NCI-H1092 treated with DMSO at 0.1 percent for 48 hours (cell line): ENCODE measurements around the gene NR6A1.
"Not testable (repeated sequence)": the region's sequence is repeated elsewhere in the genome, so short reads cannot be mapped to it uniquely, and the experiment has no call there.

ENCODE experiments used
- DNase-seq: peaks from one replicate; lab custom pipeline; 2025; lab: John Stamatoyannopoulos, UW

Gene NR6A1

DNA sequence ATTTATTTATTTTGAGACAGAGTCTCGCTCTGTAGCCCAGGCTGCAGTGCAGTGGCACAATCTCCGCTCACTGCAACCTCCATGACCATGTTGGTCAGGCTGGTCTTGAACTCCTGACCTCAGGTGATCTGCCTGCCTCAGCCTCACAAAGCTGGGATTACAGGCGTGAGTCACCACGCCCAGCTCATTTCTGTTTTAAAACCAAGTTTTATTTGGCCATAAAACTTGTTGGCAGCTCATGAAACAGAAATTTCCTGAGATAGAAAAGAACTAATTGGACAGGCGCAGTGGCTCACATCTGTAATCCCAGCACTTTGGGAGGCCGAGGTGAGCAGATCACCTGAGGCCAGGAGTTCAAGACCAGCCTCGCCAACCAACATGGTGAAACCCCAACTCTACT, 155.3 kb downstream of the NR6A1 start:
- DNase-seq = not testable (repeated sequence)

DNA sequence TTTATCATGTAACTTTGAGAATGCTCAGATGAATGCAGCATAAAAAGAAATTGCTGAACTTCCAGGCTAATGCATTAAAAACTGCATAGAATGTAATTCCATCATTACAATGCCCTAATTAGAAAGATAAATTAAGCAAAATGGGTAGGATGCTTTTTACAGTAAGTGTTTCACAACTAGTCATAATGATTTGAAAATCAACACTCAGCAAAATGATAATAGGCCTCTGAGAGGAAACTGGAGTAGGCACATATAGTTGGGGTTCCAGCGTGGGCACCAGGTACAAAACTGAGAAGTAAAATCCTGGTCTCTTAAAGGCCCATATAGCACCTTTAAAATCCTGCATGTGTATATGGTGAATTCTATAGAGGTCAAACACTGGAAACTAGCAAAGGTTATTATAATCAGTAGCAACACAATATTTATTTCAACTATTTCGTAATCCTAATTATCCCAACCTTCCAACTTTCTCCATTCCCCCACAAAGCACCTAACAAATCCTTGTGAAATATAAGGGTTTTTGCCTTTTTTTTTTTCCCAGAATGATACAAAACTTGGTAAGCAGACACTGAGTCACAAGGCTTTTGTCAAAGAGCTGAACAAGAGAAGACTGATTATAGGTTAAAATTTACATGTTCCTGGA, 155.9 kb downstream of the NR6A1 start:
- DNase-seq = no peak

DNA sequence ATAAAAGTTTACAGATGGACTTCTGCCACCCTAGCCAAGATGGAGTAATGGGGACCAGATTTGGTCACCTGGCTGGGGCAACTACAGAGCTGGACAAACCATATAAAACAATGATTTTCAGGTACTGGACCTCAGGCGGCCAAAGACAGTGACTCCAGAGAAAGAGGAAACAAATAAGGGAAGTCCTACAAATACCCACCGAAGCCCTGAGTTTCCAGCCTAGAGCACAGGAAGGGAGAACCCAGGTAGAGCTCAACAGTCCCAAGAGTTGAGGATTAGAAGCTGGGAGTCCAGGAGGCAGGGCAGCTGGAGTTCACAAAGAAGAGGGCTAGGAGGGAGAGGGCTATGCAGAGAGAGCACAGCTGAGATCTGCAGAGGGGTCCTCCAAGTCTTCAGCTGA, 157.3 kb downstream of the NR6A1 start:
- no peak for DNase-seq

DNA sequence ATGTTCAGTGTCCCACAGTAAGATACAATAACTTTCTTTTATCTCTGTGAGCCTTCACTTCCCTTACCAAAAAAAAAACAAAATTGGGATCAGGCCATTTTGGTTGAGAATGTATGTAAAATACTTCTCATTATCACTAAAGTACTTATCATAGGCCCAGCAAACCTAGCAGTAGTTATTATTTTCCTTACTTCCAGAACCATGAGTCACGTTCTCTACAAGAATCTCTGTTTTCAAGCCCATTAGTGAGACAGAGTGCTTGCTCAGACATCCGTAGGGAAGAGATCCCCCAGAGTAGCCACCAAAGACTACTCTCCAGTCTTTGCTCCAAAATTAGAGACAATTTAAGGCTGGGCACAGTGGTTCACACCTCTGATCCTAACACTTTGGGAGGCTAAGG, 160.0 kb downstream of the NR6A1 start:
- no peak for DNase-seq

DNA sequence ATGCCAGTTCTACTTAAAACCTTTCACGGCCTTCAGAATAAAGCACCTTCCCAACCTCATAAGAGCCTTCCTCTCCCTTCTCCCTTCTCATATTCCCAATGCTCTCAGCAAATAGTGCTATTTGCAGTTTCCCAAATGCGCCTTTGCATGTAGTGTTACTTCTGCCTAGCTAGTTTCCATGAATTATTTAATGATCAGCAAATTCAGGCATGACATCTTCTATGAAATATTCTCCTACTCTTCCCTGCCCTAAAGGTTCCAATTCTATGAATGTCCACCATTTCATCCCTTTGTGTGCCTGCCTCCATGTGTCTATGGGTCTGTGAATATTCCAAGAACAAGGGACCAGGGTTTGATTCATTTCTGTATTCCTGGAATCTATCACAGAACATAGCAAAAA, 165.1 kb downstream of the NR6A1 start:
- DNase-seq = no peak

DNA sequence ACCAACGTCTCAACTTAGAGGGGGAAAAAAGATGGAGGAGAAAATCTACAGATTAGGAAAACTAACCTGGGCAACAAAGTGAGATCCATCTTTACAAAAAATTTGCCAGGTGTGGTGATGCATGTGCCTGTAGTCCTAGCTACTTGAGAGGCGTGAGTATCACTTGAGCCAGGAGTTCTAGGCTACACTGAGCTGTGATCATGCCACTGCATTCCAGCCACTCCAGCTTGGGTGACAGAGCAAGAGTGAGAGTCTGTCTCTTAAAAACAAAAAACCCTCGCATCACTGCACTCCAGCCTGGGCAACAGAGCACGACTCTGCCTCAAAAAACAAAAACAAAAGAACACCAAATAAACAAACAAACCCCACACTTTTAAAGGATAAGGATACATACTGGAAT, 165.9 kb downstream of the NR6A1 start:
- no peak for DNase-seq

DNA sequence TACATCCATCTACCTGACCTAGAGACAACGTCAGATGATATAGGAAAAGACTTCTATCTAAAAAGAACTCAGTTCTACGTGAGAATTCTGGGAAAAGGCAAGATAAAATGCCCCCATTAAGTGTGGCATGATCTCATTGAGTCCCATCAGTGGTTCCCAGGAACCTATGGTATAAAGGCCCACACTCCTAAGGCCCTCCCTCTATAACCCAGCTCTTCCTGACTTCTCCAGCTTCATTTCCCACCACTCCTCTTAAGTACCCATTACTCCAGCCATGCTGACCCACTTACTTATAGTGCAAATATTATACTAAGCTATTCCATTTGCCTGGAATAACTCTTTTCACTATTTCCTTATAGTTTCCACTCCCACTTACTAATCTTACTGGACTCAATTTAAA, 168.5 kb downstream of the NR6A1 start:
- DNase-seq = no peak

DNA sequence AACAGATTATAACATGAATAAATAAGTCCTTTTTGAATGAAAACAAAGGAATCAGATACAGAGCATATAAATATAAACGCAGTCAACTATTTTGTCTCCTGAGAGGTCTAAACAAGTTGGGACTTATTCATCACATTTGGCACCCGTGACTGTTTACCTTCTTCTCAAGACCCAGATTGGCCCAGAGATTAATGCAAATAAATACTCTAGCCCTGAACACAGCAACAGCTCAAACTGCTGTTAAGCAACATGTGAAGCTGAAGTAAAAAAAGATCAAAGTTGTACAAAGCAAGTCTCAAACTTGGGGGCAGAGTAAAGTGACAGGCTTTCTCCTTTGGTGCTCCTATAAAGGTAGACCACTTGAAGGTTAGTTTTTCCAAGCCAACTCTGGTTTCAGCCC, 168.9 kb downstream of the NR6A1 start:
- DNase-seq = no peak

DNA sequence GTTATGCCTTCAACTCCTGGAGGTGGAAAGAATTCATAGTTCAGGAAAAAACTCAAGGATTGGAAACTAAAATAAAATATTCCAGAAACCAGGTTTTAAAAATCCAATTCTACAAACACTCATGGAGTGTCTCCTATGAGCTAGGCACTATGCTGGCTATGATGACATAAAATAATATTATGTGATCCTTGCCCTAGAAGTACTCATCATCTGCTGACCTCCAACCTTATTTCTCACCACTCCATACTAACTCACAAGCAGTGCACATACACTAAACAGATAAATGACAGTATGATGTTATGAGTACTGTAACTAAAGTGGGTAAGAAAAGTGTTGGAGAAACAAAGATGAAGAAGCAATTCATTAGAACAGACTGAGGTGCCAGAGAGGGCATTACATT, 170.7 kb downstream of the NR6A1 start:
- no peak for DNase-seq

DNA sequence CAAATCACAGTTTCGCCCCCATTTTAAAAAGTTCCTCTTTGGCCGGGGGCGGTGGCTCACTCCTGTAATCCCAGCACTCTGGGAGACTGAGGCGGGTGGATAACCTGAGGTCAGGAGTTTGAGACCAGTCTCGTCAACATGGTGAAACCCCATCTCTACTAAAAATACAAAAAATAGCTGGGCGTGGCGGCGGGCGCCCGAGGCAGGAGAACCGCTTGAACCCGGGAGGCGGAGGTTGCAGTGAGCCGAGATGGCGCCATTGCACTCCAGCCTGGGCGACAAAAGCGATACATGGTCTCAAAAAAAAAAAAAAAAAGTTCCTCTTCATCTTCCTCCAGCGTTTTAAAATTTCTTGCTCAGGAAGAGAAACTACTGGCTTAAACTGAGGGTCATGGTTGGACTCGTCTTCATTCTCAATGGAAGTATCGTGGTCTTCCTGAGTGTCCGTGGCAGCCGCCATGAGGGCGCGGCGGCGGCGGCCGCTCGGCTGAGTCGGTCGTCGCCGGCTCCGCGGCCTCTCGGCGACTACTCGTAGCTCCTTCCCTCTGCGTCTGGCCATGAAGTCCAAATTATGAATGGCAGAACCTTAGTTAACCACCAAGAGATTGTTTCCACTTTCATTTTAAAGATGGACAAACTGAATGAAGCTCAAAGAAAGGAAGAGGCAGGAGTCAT, 171.9 kb downstream of the NR6A1 start:
- DNase-seq = no peak

DNA sequence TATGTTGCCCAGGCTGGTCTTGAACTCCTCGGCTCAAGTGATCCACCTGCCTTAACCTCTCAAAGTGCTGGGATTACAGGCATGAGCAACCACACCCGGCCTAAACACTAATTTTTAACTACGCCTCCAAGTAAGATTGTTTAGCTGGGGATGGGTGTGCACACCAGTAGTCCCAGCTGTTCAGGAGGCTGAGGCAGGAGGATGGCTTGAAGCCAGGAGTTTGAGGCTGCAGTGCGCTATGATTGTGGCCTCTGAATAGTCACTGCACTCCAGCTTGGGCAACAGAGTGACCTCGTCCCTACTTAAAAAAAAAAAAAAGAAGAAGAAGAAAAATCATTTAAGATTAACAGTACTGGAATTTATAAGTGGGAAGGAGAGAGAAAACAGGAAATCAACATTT, 173.1 kb downstream of the NR6A1 start:
- DNase-seq = no peak

DNA sequence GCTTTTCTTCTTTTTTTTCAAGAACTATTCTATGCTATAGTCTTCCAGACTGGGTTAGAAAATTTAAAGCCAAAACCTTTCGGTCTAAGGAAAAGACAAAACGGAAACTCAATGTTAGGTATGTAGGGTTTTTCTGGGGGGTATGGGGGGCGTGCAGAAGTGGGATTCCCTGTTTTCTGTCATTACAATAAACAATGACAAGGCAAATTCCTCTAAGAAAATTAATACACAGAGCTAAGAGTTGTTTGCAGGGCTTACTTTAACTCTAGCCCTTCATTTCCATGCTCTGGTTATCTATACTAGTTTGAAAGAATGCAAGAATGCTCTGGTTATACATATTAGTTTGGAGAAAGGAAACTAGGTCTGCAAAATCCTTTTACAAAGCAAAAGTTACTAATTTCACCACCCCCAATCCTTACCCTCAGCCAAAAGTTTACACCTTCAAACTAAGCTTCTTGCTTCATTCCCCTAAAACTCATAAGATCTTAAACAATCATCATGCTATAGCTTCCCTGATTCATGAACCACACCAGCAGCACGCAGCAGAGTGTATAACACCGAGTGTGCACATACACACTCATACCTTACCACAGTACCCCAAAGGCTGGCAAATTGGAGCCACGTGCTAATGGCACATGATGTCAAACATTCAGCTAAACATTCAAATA, 174.8 kb downstream of the NR6A1 start:
- DNase-seq = no peak

DNA sequence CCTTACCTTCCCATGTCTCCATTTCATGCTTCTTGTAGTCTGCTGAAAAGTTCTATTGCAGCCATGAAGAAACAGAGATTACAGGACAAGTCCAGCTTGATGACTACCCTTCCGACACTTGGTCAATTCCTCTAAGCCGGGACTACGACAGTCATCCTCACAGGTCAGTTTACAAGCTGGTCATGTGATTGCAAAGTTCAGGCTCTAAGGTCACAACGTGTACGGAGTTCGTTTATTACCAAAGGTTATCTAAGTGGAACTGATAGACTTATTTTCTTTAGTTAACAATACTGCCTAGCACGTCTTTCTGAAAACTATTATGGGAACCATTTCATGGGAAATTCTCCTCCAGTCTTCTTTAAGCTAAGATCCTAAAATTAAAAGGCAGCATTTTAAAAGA, 175.4 kb downstream of the NR6A1 start:
- no peak for DNase-seq

DNA sequence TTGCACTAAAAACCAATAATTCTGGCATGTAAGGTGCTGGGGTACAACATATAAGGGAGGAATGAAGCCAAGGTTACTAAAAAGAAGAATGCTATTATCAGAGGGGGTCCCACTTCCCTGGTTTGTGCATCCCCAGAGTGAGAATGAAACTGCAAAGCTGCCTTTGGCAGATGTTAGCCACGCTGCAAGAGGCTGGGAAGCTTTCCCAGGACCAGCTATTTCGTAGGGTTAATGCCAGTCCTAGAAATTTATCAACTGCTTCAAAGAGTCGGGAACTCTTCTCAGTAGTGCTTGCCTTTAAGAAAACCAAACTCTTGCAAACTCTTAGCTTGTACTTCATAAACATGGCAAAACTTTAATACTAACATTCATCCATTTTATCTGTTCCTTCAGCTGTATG, 176.4 kb downstream of the NR6A1 start:
- no peak for DNase-seq

DNA sequence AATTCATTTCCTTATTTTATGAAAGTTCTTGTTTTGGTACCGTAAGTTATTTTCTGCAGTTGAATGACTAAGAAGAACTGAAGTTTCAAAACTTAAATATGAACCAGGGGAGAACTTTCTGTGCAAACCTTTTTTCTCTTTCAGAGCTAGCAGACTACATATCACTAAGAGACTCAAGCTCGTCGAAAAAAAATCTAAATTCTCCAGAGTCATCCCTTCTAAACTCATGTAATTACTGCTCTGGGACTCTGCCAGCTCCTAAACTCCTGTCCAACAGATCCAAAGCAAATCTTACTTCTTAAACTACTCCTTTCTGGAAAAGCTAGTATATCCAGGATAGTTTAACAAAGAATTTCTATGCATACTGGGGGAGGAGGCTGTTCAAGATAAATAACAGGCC, 176.9 kb downstream of the NR6A1 start:
- DNase-seq = no peak

DNA sequence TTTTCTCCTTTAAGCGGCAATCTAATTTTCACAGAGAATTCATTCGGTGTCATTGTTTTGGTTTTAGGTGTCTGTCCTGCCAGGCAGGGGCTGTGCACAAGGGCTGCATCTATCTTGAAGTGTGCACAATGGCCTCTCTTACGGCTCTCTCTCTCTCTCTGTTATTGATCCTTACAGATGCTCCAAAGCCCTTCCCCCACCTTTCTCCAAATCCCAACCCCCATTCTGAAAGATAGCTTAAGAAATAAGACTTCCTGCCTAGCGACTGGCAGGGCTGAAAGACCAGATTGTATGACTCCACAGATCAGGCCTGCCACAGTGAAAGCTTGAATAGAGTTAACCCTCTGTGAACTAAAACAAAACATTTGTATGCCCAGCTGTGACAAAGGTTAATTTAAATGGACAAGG, 177.5 kb downstream of the NR6A1 start:
- DNase-seq = no peak

DNA sequence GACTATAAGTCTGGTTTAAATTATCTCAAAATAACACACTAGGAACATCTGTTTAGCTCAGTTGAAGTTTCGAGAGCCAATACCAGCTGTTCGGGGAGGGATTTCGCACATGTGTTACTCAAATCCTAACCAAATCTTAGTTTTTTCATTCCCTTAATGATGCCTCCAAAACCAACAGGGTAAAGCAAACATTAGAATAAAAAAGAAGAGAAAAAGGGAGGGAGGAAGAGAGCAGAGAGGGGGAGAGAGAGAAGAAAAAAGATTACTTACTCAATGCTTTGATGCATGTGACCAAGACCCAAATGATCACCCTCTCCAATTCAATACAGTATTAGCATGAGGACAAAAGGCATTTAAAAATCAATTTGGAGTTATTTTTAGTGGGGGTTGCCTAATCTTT, 177.9 kb downstream of the NR6A1 start:
- DNase-seq = no peak

DNA sequence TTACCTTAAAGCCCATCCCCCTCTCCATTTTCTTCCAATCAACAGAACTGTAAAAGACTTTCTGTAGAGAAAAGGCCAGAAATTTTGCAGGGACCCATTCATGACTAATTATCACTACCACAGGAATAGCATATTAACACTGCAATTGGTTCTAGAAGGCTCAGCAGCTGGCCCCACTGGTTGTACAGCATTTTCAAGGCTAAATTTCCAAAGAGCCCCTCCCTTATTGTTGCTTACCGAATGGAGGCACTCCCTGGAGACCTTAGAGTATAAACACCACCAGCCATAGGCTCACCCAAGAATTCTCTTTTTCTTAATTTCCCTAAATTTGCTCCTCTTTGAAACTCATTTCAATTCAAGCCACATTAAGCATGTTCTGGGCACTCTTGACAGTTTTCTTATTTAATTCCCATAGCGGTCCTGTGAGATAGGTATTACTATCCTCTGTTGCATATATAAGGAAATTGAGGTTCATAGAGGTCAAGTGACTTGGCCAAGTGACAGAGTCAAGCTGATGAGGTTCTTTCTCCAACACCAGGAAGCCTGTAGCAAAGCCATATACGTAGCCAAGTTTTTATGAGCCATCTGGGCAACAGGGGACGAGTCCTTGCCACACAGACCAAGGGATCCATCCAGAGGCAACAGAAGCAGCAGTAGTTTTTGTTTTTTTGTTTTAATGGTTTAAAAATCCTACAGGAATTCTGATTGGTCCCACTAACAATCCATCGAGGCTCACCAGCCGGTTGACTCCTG, 180.0 kb downstream of the NR6A1 start:
- DNase-seq = peak; percentile 43

DNA sequence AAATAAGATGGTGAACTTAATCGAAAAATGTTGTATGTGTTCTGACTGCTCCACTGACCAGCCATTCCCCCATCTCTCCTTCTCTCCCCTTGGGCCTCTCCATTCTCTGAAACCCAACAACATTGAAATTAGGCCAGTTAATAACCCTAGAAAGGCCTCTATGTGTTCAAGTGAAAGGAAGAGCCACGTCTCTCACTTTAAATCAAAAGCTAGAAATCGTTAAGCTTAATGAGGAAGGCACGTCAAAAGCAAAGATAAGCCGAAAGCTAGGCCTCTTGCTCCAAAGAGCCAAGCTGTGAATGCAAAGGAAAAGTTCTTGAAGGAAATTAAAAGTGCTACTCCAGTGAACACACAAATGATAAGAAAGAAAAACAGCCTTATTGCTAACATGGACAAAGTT, 186.5 kb downstream of the NR6A1 start:
- DNase-seq = no peak

DNA sequence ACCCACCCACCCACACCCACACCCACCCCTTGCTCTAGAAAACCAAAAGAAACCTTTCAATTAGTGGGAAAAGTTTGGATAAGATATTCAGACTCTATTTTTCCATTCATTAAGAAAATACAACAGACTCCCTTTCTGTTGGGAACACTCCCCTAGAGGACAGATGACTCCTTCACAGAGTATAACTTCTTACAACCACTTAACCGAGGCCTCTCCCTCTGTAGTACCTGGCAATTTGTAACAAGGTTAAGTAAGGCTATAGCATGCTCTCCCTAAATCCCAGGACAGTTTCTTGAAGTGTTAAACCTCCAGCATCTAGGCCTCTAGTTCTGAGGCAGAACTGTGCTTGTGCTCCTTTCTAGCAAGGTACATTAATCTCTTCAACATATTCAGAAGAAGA, 188.0 kb downstream of the NR6A1 start:
- no peak for DNase-seq

DNA sequence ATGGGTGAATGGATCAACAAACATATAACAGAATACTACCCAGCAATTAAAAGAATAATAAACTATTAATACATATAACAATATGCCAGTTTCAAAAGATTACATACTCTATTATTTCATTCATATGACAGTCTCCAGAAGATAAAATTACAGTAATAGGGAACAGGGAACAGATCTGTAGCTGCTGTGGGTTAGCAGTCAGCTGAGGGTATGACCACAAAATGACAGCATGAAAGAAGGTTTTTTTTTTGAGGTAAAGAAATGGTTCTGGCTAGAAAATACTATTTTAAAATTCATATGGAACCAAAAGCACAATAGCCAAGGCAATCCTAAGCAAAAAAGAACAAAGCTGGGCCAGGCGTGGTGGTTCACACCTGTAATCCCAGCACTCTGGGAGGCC, 190.9 kb downstream of the NR6A1 start:
- no peak for DNase-seq

DNA sequence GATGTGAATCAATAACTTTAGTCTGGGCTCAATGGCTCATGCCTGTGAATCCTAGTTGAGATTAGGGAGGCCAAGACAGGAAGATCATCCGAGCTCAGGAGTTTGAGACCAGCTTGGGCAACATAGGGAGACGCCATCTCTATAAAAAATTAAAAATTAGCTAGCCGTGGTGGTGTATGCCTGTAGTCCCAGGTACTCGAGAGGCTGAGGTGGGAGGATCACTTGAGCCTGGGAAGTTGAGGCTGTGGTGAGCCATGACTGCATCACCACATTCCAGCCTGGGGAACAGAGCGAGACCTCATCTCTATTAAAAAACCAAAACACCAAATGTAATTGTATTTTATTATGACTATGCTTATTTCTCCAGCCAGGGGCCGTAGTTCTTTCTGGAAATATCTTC, 194.4 kb downstream of the NR6A1 start:
- no peak for DNase-seq
